OCI-LY1 (cell line): ENCODE measurements around the gene STARD13.

Experiments used
- H2AFZ ChIP-seq: fragments of 200-600 bp; sonication (generic), shearing (Covaris generic); 2 replicates; pipeline ENCODE4 v1.6.0; 2014; ENCODE audit warnings: antibody characterized with exemption, mild to moderate bottlenecking, low read length
- H3F3A ChIP-seq: fragments of 200-600 bp; sonication (generic), shearing (Covaris generic); 2 replicates; pipeline ENCODE4 v1.6.0; 2014; ENCODE audit warnings: mild to moderate bottlenecking, antibody characterized with exemption, low read length, moderate library complexity; ENCODE audit not compliant: insufficient read depth
- H3K27ac ChIP-seq: fragments of 200-600 bp; sonication (generic); 2 replicates; pipeline ENCODE4 v1.5.1; 2014; ENCODE audit warnings: low read length, mixed run types, mild to moderate bottlenecking, low read depth; ENCODE audit not compliant: poor library complexity, severe bottlenecking
- H3K27me3 ChIP-seq: fragments of 200-600 bp; sonication (generic); 2 replicates; pipeline ENCODE4 v1.6.0; 2014; ENCODE audit warnings: antibody characterized with exemption, mild to moderate bottlenecking, low read length, moderate library complexity; ENCODE audit not compliant: insufficient read depth
- H3K36me3 ChIP-seq: fragments of 200-600 bp; sonication (generic); 2 replicates; pipeline ENCODE4 v1.6.1; 2014; ENCODE audit warnings: mild to moderate bottlenecking, antibody characterized with exemption, low read length, moderate library complexity, mixed read lengths; ENCODE audit not compliant: insufficient read depth
- H3K4me1 ChIP-seq: fragments of 200-600 bp; sonication (generic); 2 replicates; pipeline ENCODE4 v1.5.1; 2014; ENCODE audit warnings: mild to moderate bottlenecking, low read length, moderate library complexity; ENCODE audit not compliant: insufficient read depth, severe bottlenecking
- H3K4me2 ChIP-seq: fragments of 200-600 bp; sonication (generic), shearing (Covaris generic); 2 replicates; pipeline ENCODE4 v1.6.1; 2014; ENCODE audit warnings: low read length
- H3K4me3 ChIP-seq: fragments of 200-600 bp; sonication (generic); 2 replicates; pipeline ENCODE4 v1.5.1; 2014; ENCODE audit warnings: low read length, low read depth, mild to moderate bottlenecking, mixed read lengths; ENCODE audit not compliant: poor library complexity, severe bottlenecking
- H3K79me2 ChIP-seq: fragments of 200-600 bp; shearing (Covaris generic); 2 replicates; pipeline ENCODE4 v1.6.1; 2016; ENCODE audit warnings: mixed run types, low read length, mixed read lengths; ENCODE audit not compliant: insufficient read depth
- H3K9ac ChIP-seq: fragments of 200-600 bp; sonication (generic), shearing (Covaris generic); 2 replicates; pipeline ENCODE4 v1.6.1; 2014; ENCODE audit warnings: mild to moderate bottlenecking, low read length, mixed read lengths
- H3K9me2 ChIP-seq: fragments of 200-600 bp; sonication (generic), shearing (Covaris generic); 2 replicates; pipeline ENCODE4 v1.6.1; 2014; ENCODE audit warnings: low read depth, mild to moderate bottlenecking, low read length, mixed read lengths
- H3K9me3 ChIP-seq: fragments of 200-600 bp; shearing (Covaris generic); 2 replicates; pipeline ENCODE4 v1.6.1; 2014; ENCODE audit warnings: low read length, mixed read lengths
- H4K20me1 ChIP-seq: fragments of 200-600 bp; sonication (generic), shearing (Covaris generic); 2 replicates; pipeline ENCODE4 v1.6.0; 2016; ENCODE audit warnings: mild to moderate bottlenecking, low read length; ENCODE audit not compliant: insufficient read depth
- EZH2 ChIP-seq: fragments of 200-600 bp; sonication (generic), shearing (Covaris generic); IDR thresholded peaks from 2 replicates; pipeline ENCODE4 v1.8.0; 2017; ENCODE audit warnings: borderline replicate concordance, mixed run types, mild to moderate bottlenecking, antibody characterized with exemption, low read length, moderate library complexity, mixed read lengths
- TF ChIP-seq, protein P1 (sequence below): fragments of 200-600 bp; sonication (generic), shearing (Covaris generic); IDR thresholded peaks from 2 replicates; pipeline ENCODE4 v1.5.1; 2017; ENCODE audit warnings: mild to moderate bottlenecking, antibody characterized with exemption, low read length, moderate library complexity, mixed read lengths

STARD13 gene

DNA sequence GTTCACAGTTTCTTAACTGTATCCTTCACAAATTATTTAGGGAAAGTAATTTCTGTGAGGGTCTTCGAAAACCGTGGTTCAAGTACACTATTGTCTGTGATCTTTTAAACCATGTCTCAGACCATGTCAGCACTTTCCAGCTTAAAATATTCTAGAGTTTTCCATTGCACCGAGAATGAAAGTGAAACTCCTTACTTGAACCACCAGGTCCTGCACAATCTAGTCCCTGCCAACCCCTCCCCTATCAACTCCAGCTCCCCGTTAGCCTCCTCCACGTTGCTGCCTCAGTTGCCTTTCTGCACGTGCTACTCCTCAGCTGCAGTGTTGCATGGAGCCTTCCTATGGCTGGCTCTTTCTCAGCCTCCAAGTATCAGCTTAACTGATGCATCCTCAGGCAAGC lies 7.2 kb upstream of the STARD13 start:
- no peak overlapping the region for H2AFZ ChIP-seq
- H3F3A ChIP-seq: no peaks in the 10 kb centered on the region
- no peak overlapping the region for H3K9ac ChIP-seq
- H3K9me3 ChIP-seq: no peaks in the 10 kb centered on the region
- H3K4me1 ChIP-seq: no peaks in the 10 kb centered on the region
- H3K9me2 ChIP-seq: no peaks in the 10 kb centered on the region
- no peak overlapping the region for H3K4me3 ChIP-seq
- H3K79me2 ChIP-seq: no peaks in the 10 kb centered on the region
- no peak overlapping the region for H3K4me2 ChIP-seq
- H3K36me3 ChIP-seq: no peaks in the 10 kb centered on the region
- TF ChIP-seq, protein P1, sequence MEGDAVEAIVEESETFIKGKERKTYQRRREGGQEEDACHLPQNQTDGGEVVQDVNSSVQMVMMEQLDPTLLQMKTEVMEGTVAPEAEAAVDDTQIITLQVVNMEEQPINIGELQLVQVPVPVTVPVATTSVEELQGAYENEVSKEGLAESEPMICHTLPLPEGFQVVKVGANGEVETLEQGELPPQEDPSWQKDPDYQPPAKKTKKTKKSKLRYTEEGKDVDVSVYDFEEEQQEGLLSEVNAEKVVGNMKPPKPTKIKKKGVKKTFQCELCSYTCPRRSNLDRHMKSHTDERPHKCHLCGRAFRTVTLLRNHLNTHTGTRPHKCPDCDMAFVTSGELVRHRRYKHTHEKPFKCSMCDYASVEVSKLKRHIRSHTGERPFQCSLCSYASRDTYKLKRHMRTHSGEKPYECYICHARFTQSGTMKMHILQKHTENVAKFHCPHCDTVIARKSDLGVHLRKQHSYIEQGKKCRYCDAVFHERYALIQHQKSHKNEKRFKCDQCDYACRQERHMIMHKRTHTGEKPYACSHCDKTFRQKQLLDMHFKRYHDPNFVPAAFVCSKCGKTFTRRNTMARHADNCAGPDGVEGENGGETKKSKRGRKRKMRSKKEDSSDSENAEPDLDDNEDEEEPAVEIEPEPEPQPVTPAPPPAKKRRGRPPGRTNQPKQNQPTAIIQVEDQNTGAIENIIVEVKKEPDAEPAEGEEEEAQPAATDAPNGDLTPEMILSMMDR: no peak
- TF ChIP-seq EZH2: no peak
- no peak overlapping the region for H3K27ac ChIP-seq
- H4K20me1 ChIP-seq: no peaks in the 10 kb centered on the region
- no peaks in the 10 kb centered on the region for H3K27me3 ChIP-seq

DNA sequence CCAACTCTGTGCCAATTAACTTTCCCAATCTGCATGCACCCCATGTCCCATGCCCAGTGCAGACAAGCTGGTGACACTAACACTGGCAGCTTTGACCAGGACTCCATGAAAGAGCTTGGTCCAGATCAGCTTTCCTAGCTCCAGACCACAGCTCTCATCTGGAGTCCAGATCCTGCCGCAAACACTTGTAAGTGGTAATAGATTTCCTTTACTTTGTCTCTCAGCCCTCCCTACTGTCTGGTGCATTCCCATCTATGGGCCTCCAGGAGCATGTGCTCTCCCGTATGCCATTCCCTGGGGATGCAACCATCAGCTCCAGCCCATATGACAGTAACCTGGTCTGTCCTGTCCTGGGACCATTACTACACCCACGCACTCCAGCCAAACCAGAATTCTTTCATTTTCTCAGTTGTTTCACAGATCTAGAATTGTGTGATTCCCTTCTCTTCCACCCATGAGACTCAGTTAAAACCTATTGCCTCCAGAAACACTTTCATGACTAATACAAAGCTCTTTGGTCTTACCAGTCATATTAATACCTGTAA lies 4.9 kb upstream of the STARD13 start:
- Histone ChIP-seq H3K4me2 (no peak overlapping the region), H3K4me1 (no peaks in the 10 kb centered on the region), H3K79me2 (no peaks in the 10 kb centered on the region), H3F3A (no peaks in the 10 kb centered on the region), H3K36me3 (no peaks in the 10 kb centered on the region), H3K9me3 (no peaks in the 10 kb centered on the region), H4K20me1 (no peaks in the 10 kb centered on the region), H3K27me3 (no peaks in the 10 kb centered on the region), H3K4me3 (no peak overlapping the region), H3K27ac (no peak overlapping the region), H3K9me2 (no peaks in the 10 kb centered on the region), H3K9ac (no peak overlapping the region), H2AFZ (no peak overlapping the region)
- TF ChIP-seq, protein P1: no peak
- no peak for TF ChIP-seq EZH2

DNA sequence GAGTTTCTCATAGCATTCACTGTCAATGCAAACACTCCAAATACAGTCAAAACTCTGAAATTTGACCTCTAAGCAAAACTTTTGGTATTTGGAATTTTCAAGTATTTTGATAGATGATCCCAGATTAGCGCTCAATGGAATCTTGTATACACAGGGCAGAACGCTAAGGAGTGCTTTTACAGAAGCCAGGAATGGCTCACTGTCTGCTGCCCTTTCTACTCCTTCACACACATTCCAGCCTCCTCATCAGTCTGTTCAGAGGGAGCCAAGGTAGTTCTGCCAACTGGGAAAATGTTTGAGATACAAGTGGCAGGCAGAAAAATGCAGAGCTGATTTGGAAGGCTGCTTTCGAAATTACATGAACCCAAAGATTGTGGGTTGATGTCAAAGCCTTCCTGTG lies 4.4 kb upstream of the STARD13 start:
- Histone ChIP-seq H3F3A (no peaks in the 10 kb centered on the region), H3K27me3 (no peaks in the 10 kb centered on the region), H2AFZ (no peak overlapping the region), H3K4me1 (no peaks in the 10 kb centered on the region), H3K9me3 (no peaks in the 10 kb centered on the region), H3K36me3 (no peaks in the 10 kb centered on the region), H4K20me1 (no peaks in the 10 kb centered on the region), H3K4me3 (no peak overlapping the region), H3K79me2 (no peaks in the 10 kb centered on the region), H3K9ac (no peak overlapping the region), H3K27ac (no peak overlapping the region), H3K9me2 (no peaks in the 10 kb centered on the region), H3K4me2 (no peak overlapping the region)
- TF ChIP-seq EZH2: no peak
- TF ChIP-seq, protein P1: no peak
